HL-60 (cell line): Measurements from ENCODE around the gene SUOX.

Experiments
- CTCF ChIP-seq: IDR thresholded peaks from one replicate; pipeline ENCODE4 v1.5.1; 2011; ENCODE audit warnings: low read length, control low read depth, inconsistent platforms; ENCODE audit not compliant: insufficient read depth
- GABPA ChIP-seq: IDR thresholded peaks from 2 replicates; pipeline ENCODE4 v1.6.1; 2012; ENCODE audit warnings: low read depth
- POLR2AphosphoS5 ChIP-seq: IDR thresholded peaks from 2 replicates; pipeline ENCODE4 v1.6.1; 2012; ENCODE audit warnings: low read depth
- REST ChIP-seq: IDR thresholded peaks from 2 replicates; pipeline ENCODE4 v1.6.1; 2012; ENCODE audit warnings: low read depth; ENCODE audit not compliant: insufficient replicate concordance

GRCh38 chr12:55969356-55969755 lies 27.7 kb upstream of the SUOX start:
- no peak for TF ChIP-seq REST
- TF ChIP-seq GABPA, result no peak
- no peak for TF ChIP-seq CTCF
- TF ChIP-seq POLR2AphosphoS5, result no peak
